Renal pelvis (tissue), 4 donors: ENCODE data around the gene STRIP2. TPM values are rescaled to one million over a fixed set of nuclear protein-coding genes. Genes with fewer than 3 reads are reported as not detected.
"Not testable (repeated sequence)": the region's sequence is repeated elsewhere in the genome, so short reads cannot be mapped to it uniquely, and the experiment has no call there.

Experiments
- DNase-seq: peaks from one replicate; pipeline ENCODE4 v3.0.0-alpha.2; 2013
- polyA plus RNA-seq, 3 donors: library from polyadenylated mRNA; unstranded; fragments of 120-200 nt; gene quantifications; one replicate each; pipeline ENCODE4 v1.2.1, GENCODE V29; 2013; ENCODE audit not compliant: insufficient read length in 3 of 3

Gene STRIP2
- polyA plus RNA-seq, 3 donors: 2.0 to 5.2 (median 3.6) TPM

GRCh38 chr7:129452589-129453231 is 18.5 kb downstream of the STRIP2 start:
- no peak for DNase-seq

GRCh38 chr7:129453510-129454248 is 19.4 kb downstream of the STRIP2 start:
- no peak for DNase-seq

GRCh38 chr7:129454249-129454551 is 20.0 kb downstream of the STRIP2 start:
- no peak for DNase-seq

- no peak for DNase-seq
Observed at GRCh38 chr7:129456421-129456820, 22.2 kb downstream of the STRIP2 start.

- DNase-seq: no peak
Observed at GRCh38 chr7:129457101-129457500, 22.9 kb downstream of the STRIP2 start.

GRCh38 chr7:129458171-129458570 is 23.9 kb downstream of the STRIP2 start:
- no peak for DNase-seq

GRCh38 chr7:129461809-129462208 is 27.6 kb downstream of the STRIP2 start:
- no peak for DNase-seq

GRCh38 chr7:129462420-129462819 is 28.2 kb downstream of the STRIP2 start:
- DNase-seq: no peak

GRCh38 chr7:129464194-129464593 is 30.0 kb downstream of the STRIP2 start:
- DNase-seq: no peak

- DNase-seq: no peak
Observed at GRCh38 chr7:129465080-129465479, 30.8 kb downstream of the STRIP2 start.

- DNase-seq: no peak
Observed at GRCh38 chr7:129466796-129467195, 32.6 kb downstream of the STRIP2 start.

- DNase-seq: no peak
Observed at GRCh38 chr7:129468087-129468486, 33.9 kb downstream of the STRIP2 start.

- no peak for DNase-seq
Observed at GRCh38 chr7:129468547-129468946, 34.3 kb downstream of the STRIP2 start.

- no peak for DNase-seq
Observed at GRCh38 chr7:129469930-129470329, 35.7 kb downstream of the STRIP2 start.

GRCh38 chr7:129470411-129470810 is 36.2 kb downstream of the STRIP2 start:
- DNase-seq: no peak

- no peak for DNase-seq
Observed at GRCh38 chr7:129471402-129471827, 37.2 kb downstream of the STRIP2 start.

- DNase-seq: not testable (repeated sequence)
Observed at GRCh38 chr7:129475931-129476330, 41.7 kb downstream of the STRIP2 start.

GRCh38 chr7:129476398-129476797 is 42.2 kb downstream of the STRIP2 start:
- DNase-seq: not testable (repeated sequence)

- DNase-seq: no peak
Observed at GRCh38 chr7:129479831-129480230, 45.6 kb downstream of the STRIP2 start.

GRCh38 chr7:129480674-129481363 is 46.6 kb downstream of the STRIP2 start:
- DNase-seq: no peak

GRCh38 chr7:129481376-129481775 is 47.1 kb downstream of the STRIP2 start:
- not testable (repeated sequence) for DNase-seq

GRCh38 chr7:129482781-129483180 is 48.5 kb downstream of the STRIP2 start:
- no peak for DNase-seq

- no peak for DNase-seq
Observed at GRCh38 chr7:129489491-129489890, 55.3 kb downstream of the STRIP2 start.
